Stimulated activated effector memory CD8-positive, alpha-beta T cell treated with anti-CD3 and anti-CD28 coated beads, Interleukin-12 subunit alpha, Interleukin-12 subunit beta, amount 100 ng/mL, for 72 hours (primary cell): ENCODE results near the gene DNMBP.
"Not testable (repeated sequence)": the region's sequence is repeated elsewhere in the genome, so short reads cannot be mapped to it uniquely, and the experiment has no call there.

ENCODE experiments used
- ATAC-seq: fragments of 150-1000 bp; cut with Tn5 transposase; 2 replicates; pipeline ENCODE4 v1.10.0; 2021
- DNase-seq, 2 donors: peaks; one replicate each; pipeline ENCODE4 v3.0.0; 2021 to 2022; ENCODE audit warnings: low spot score in 2 of 2
- H3K27ac Mint-ChIP-seq: one replicate; pipeline ENCODE4 v1.8.0; 2022; ENCODE audit warnings: mild to moderate bottlenecking, mixed read lengths
- H3K36me3 Mint-ChIP-seq: one replicate; pipeline ENCODE4 v1.8.0; 2022; ENCODE audit warnings: mild to moderate bottlenecking, mixed read lengths
- H3K4me1 Mint-ChIP-seq: one replicate; pipeline ENCODE4 v1.8.0; 2022; ENCODE audit warnings: mixed read lengths
- H3K4me3 Mint-ChIP-seq: one replicate; pipeline ENCODE4 v1.8.0; 2022; ENCODE audit warnings: mild to moderate bottlenecking, mixed read lengths
- H3K9me3 Mint-ChIP-seq: one replicate; pipeline ENCODE4 v1.8.0; 2022; ENCODE audit warnings: mixed read lengths

DNMBP gene

GRCh38 chr10:99983280-99983988 lies 26.3 kb downstream of the DNMBP start:
- Mint-ChIP-seq H3K4me3 (no peak overlapping the region), H3K36me3 (no peaks in the 10 kb centered on the region), H3K27ac (no peak overlapping the region), H3K4me1 (peaks cover 6% of the 10 kb centered on the region), H3K9me3 (no peaks in the 10 kb centered on the region)
- ATAC-seq, result no peak
- DNase-seq, result no peak

GRCh38 chr10:99982728-99983127 lies 27.0 kb downstream of the DNMBP start:
- no peak overlapping the region for H3K4me3 Mint-ChIP-seq
- DNase-seq (no peak), ATAC-seq (no peak)
- H3K9me3 Mint-ChIP-seq, result no peaks in the 10 kb centered on the region
- H3K36me3 Mint-ChIP-seq, result no peaks in the 10 kb centered on the region
- peaks cover 6% of the 10 kb centered on the region for H3K4me1 Mint-ChIP-seq
- no peak overlapping the region for H3K27ac Mint-ChIP-seq

- Mint-ChIP-seq H3K9me3 (no peaks in the 10 kb centered on the region), H3K4me3 (no peak overlapping the region), H3K36me3 (no peaks in the 10 kb centered on the region), H3K4me1 (peaks cover 6% of the 10 kb centered on the region), H3K27ac (no peak overlapping the region)
- ATAC-seq (no peak), DNase-seq (no peak)
Measured at GRCh38 chr10:99981581-99982199, 28.1 kb downstream of the DNMBP start.

GRCh38 chr10:99979066-99979685 lies 30.6 kb downstream of the DNMBP start:
- no peaks in the 10 kb centered on the region for H3K9me3 Mint-ChIP-seq

GRCh38 chr10:99977916-99978315 lies 31.8 kb downstream of the DNMBP start:
- Mint-ChIP-seq H3K36me3 (no peaks in the 10 kb centered on the region), H3K27ac (no peak overlapping the region), H3K4me3 (no peak overlapping the region), H3K9me3 (no peaks in the 10 kb centered on the region), H3K4me1 (no peaks in the 10 kb centered on the region)
- ATAC-seq, result no peak
- no peak for DNase-seq

More at GRCh38 chr10:99979066-99979685, 30.6 kb downstream of the DNMBP start:
- ATAC-seq (no peak), DNase-seq (no peak)
- Mint-ChIP-seq H3K36me3 (no peaks in the 10 kb centered on the region), H3K4me1 (peaks cover 6% of the 10 kb centered on the region), H3K27ac (no peak overlapping the region), H3K4me3 (no peak overlapping the region)

DNA sequence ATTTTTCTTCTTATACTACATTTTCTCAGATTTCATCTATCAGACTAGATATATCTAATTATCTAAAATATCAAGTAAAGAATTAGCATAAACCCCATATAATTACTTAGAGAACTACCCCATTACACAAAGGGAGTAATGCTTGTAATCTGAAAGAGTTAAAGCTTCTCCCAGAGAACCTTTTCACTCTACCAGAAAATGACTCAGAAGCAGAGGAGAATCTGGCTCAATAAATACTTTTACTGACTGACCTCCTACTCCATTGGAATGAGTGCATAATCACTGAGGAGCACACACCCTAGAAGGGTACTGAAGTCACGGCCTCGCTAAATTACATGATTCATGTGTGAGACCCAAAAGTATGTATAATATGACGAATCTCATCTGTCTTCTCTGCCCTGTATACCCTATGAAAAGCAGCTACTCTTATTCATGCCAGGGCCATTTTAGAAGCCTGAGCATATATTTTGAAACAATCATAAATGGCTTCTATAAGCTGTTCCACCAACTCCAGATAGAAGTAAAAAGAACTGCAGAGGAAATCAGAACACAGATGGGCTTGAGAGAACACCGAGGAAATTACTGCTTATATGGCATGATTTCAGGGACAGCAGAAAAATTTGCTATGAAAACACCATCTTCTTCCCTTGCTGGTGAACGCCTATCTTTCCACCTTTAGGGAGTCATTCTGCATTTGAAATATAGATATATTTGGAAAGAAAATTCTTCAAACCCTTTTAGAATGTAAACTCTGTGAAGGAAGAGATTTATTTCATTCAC lies 32.7 kb downstream of the DNMBP start:
- no peaks in the 10 kb centered on the region for H3K4me1 Mint-ChIP-seq
- no peaks in the 10 kb centered on the region for H3K9me3 Mint-ChIP-seq
- ATAC-seq, result no peak
- DNase-seq, result no peak
- no peak overlapping the region for H3K4me3 Mint-ChIP-seq
- no peak overlapping the region for H3K27ac Mint-ChIP-seq
- H3K36me3 Mint-ChIP-seq, result peaks cover under 1% of the 10 kb centered on the region

DNA sequence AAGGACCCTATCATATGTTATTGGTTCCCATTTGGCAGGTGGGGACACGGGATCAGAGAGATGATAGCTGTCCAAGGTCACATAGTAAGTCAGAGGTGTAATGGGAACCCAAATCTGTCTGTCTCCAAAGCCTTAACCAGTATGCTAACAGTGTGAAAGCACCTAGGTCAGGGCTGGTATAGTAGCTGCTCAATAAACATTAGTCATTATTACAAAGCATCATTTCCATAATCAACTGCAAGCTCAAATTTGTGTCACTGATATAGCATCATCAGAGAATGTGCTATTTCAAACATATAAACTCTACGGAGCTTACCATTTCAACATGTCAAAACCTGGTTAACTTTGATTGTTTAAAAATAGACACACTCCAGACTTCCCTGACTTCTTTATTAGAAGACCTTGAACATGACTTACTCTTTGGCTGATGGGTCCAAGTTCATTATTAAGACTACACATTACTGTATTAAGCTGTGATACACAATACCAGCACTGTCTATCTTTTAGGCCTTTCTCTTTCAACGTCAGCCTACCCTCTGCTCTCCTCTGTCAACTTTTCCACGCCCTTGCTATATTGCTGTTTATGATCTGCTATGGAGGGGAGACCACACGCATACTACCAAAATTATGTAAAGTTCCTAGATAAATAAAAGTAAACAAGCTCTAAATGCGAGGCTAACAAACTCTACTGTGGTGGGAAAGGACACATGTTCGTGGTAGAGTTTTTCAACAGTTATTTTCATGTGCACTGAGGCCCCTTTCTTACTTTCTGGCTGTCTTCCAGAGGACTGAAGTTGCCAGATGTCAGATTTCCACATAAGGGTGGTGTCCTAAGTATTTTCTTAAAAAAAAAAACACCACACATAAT lies 33.6 kb downstream of the DNMBP start:
- H3K36me3 Mint-ChIP-seq, result peaks cover 8% of the 10 kb centered on the region
- DNase-seq (no peak), ATAC-seq (no peak)
- H3K4me3 Mint-ChIP-seq, result no peak overlapping the region
- no peaks in the 10 kb centered on the region for H3K9me3 Mint-ChIP-seq
- H3K27ac Mint-ChIP-seq, result no peak overlapping the region
- H3K4me1 Mint-ChIP-seq, result no peaks in the 10 kb centered on the region

- Mint-ChIP-seq H3K4me3 (no peak overlapping the region), H3K27ac (no peak overlapping the region)
- no peak for DNase-seq
Measured at GRCh38 chr10:99975106-99975829, 34.5 kb downstream of the DNMBP start.

DNA sequence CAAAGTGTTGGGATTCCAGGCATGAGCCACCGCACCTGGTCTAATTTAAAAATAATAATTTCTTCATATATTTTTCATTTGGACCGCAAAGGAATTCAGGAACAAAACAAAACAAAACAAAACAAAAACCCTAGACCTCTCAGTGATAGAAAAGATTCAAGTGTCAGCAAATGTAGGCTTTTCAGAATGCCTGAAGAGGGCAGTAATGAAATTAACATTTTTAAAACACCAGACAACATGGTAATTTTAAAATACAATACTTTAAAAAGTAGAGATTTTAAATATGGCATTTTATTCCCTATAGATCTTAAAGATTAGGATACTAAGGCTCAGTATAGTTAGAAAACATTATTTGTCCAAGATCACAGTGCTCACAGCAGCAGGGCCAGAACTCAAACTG lies 36.6 kb downstream of the DNMBP start:
- Mint-ChIP-seq H3K9me3 (no peaks in the 10 kb centered on the region), H3K4me3 (no peak overlapping the region), H3K36me3 (peaks cover 16% of the 10 kb centered on the region), H3K4me1 (no peaks in the 10 kb centered on the region), H3K27ac (no peak overlapping the region)
- DNase-seq, result no peak
- ATAC-seq, result no peak

More at GRCh38 chr10:99975106-99975829, 34.5 kb downstream of the DNMBP start:
- H3K36me3 Mint-ChIP-seq, result peaks cover 8% of the 10 kb centered on the region
- no peak for ATAC-seq
- no peaks in the 10 kb centered on the region for H3K9me3 Mint-ChIP-seq
- no peaks in the 10 kb centered on the region for H3K4me1 Mint-ChIP-seq

GRCh38 chr10:99967961-99968360 lies 41.8 kb downstream of the DNMBP start:
- no peak overlapping the region for H3K27ac Mint-ChIP-seq
- H3K9me3 Mint-ChIP-seq, result no peaks in the 10 kb centered on the region
- H3K36me3 Mint-ChIP-seq, result peaks cover 20% of the 10 kb centered on the region

GRCh38 chr10:99966306-99966705 lies 43.4 kb downstream of the DNMBP start:
- no peak for DNase-seq
- Mint-ChIP-seq H3K4me3 (no peak overlapping the region), H3K9me3 (no peaks in the 10 kb centered on the region), H3K4me1 (no peaks in the 10 kb centered on the region), H3K27ac (no peak overlapping the region), H3K36me3 (peaks cover 12% of the 10 kb centered on the region)
- ATAC-seq, result no peak

More at GRCh38 chr10:99967961-99968360, 41.8 kb downstream of the DNMBP start:
- ATAC-seq, result no peak
- no peak overlapping the region for H3K4me3 Mint-ChIP-seq
- DNase-seq, result no peak
- H3K4me1 Mint-ChIP-seq, result no peaks in the 10 kb centered on the region

GRCh38 chr10:99965700-99966099 lies 44.0 kb downstream of the DNMBP start:
- H3K36me3 Mint-ChIP-seq, result peaks cover 12% of the 10 kb centered on the region
- H3K4me3 Mint-ChIP-seq, result no peak overlapping the region
- ATAC-seq, result no peak
- no peak overlapping the region for H3K27ac Mint-ChIP-seq
- H3K4me1 Mint-ChIP-seq, result no peaks in the 10 kb centered on the region
- no peak for DNase-seq
- no peaks in the 10 kb centered on the region for H3K9me3 Mint-ChIP-seq

DNA sequence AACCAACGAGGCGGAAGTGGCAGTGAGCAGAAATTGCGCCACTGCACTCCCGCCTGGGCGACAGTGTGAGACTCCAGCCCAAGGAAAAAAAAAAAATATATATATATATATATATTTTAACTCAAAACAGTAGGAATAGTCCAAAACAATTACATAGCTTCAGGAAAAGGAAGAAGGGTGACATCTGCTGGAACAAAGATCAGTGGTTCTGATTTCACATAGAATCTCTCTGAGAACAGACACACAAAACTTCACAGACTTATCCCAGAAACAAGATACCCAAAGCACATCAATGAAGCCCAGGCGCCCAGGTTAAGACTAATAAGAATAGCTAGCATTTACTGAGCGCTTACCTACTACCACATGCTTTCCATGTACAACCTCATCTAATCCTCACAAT lies 45.0 kb downstream of the DNMBP start:
- no peaks in the 10 kb centered on the region for H3K4me1 Mint-ChIP-seq
- no peak overlapping the region for H3K27ac Mint-ChIP-seq
- H3K9me3 Mint-ChIP-seq, result no peaks in the 10 kb centered on the region
- ATAC-seq, result no peak
- no peak overlapping the region for H3K4me3 Mint-ChIP-seq
- DNase-seq, result no peak
- peaks cover 12% of the 10 kb centered on the region for H3K36me3 Mint-ChIP-seq

GRCh38 chr10:99963467-99964165 lies 46.1 kb downstream of the DNMBP start:
- H3K27ac Mint-ChIP-seq, ATAC-seq, H3K4me3 Mint-ChIP-seq: not testable (repeated sequence)

More at GRCh38 chr10:99963467-99964165, 46.1 kb downstream of the DNMBP start:
- H3K9me3 Mint-ChIP-seq, H3K4me1 Mint-ChIP-seq, H3K36me3 Mint-ChIP-seq, DNase-seq: not testable (repeated sequence)
